Putamen (tissue), 1 donor: ENCODE measurements around the gene DMWD.
"Not testable (repeated sequence)": the region's sequence is repeated elsewhere in the genome, so short reads cannot be mapped to it uniquely, and the experiment has no call there.

Experiments used
- DNase-seq: peaks from one replicate; pipeline ENCODE4 v3.0.0-alpha.2; 2016; ENCODE audit warnings: low spot score

Gene DMWD

GRCh38 chr19:45816236-45817009 lies 23.8 kb upstream of the DMWD start:
- DNase-seq, result no peak

GRCh38 chr19:45815481-45816216 lies 23.0 kb upstream of the DMWD start:
- DNase-seq, result no peak

DNA sequence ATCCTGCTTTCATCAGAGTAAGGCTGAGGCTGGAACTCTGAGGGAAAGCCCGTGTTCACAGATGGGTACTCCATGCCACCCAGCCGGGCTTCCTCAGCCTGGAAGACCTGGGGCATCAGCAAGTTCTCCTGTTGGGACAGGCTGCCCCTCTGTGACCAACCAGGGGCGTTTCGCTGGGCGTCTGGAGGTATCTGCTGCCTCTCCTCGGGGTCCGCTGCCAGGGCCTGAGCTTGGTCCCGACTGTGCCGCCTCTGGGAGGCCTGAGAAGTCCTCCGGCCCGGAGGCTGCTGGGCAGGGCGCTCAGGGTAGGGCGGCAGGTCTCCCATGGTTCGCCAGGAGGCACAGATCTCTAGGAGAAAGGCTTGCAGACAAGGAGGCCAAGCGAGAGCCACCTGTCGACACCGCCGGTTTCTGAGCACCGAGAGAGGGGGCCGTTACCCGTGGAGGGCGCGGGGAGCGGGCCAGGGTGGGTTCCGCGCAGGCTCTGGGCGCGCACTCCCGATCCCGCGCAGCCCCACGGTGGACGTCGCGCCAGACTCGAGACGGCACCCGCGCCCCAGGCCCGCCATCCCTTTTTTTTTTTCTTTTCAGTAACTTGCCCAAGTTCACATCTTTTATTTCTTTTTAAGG lies 22.3 kb upstream of the DMWD start, which contains the start of gene RSPH6A:
Gene RSPH6A (minus strand): TSS at position 458 of the 630 bp plus-strand sequence. CDS start 132 bp downstream, at position 326.
- DNase-seq, result no peak

- no peak for DNase-seq
These were observed 21.6 kb upstream of the DMWD start for GRCh38 chr19:45814166-45814780.

DNA sequence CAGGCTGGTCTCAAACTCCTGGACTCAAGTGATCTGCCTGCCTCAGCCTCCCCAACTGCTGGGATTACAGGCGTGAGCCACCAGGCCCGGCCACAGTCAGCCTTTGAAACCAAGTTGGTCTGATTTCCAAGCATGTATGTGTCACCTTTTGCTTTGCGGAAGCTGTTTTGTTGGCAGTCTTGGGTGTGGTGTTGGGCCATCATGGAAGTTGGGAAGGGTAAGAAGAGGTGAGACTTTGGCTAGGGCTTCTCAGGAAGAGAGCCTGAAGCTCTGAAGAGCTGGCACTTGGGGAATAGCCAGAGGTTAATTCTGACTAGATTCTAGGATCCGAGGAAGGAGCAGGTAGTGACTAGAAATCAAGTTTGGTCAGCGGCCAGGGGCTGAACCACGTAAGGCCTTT lies 19.7 kb upstream of the DMWD start:
- DNase-seq, result no peak

DNA sequence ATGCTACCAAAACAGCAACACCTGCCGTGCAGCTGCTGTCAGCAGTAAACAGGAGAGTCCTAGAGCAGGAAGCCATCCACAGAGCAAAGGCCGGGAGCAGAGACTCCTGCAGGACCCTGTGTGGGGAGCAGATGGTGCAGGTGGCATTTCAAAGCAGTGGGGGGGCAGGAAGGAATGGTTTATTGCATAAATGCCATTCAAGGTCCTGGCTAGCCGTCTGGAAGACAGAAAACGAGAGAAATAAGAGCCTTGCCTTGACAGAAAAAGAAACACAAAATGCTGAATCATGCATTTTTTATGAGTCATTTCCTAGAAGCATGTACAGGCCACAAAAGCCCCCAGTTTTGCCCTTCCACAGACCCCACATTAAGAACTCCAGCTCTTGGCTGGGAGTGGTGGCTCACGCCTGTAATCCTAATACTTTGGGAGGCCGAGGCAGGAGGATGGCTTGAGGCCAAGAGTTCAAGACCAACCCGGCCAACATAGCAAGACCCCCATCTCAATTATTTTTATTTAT lies 17.1 kb upstream of the DMWD start:
- DNase-seq, result no peak

GRCh38 chr19:45805719-45806118 lies 13.1 kb upstream of the DMWD start:
- no peak for DNase-seq

DNA sequence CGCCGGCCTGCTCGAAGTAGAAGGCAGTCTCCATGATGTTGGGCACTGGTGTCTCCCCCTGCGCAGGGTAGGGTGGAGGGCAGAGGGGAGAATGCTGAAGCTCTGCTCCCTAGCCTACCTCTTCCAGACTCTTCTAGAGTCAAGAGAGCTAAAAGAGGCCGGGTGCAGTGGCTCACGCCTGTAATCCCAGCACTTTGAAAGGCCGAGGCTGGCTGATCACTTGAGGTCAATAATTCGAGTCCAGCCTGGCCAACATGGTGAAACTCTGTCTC lies 12.2 kb upstream of the DMWD start:
- DNase-seq, result no peak

DNA sequence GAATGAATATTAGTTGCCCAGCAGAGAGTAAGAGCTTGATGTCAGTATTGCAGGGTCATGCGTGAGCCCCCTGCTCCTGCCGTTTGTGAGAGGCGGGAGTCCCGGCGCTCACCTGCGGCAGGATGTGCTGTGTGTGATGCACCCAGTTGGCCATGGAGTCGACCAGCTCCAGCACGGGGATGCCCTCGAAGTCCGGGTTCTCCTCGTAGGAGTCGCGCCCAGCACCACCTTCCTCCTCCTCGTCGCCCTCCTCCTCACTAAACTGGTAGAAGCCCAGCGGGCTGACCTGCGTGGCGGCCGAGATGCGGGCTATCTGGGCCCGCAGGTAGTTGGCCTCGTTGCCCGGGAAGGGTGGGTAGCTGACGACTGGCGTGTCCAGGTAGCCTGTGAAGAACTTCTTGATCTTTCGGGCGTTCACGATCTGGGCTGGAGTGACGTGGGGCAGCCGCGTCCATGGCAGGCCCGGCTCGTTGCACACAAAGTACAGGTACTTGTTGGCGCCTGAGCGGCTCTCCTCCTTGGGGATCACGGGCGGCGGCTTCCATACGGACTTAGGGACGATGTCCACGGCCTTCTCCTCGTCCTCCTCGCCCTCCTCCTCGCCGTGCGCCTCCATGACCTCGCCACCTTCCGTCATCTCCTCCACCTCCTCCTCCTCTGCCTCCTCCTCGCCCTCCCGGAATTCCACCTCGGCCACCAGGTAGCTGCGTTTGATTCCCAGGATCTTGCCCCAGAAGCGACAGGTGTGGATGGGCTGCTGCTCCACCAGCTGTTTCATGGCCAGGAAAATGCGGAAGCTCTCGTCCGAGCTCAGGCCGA lies 11.7 kb upstream of the DMWD start:
- no peak for DNase-seq

GRCh38 chr19:45801603-45802175 lies 9.0 kb upstream of the DMWD start:
- no peak for DNase-seq

GRCh38 chr19:45800070-45800553 lies 7.5 kb upstream of the DMWD start:
- no peak for DNase-seq

DNA sequence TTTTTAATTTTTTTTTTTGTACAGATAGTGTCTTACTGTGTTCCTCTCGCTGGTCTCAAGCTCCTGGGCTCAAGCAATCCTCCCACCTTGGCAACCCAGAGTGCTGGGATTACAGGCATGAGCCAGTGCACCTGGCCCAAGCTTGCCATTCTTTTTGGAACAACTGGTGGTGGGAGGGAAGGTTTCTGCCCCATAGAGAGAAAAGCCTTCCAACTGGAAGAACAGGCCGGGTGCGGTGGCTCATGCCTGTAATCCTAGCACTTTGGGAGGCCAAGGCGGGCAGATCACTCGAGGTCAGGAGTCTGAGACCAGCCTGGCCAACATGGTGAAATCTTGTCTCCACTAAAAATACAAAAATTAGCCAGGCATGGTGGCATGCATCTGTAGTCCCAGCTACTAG lies 6.9 kb upstream of the DMWD start:
- not testable (repeated sequence) for DNase-seq

GRCh38 chr19:45798995-45799517 lies 6.4 kb upstream of the DMWD start:
- DNase-seq, result no peak

DNA sequence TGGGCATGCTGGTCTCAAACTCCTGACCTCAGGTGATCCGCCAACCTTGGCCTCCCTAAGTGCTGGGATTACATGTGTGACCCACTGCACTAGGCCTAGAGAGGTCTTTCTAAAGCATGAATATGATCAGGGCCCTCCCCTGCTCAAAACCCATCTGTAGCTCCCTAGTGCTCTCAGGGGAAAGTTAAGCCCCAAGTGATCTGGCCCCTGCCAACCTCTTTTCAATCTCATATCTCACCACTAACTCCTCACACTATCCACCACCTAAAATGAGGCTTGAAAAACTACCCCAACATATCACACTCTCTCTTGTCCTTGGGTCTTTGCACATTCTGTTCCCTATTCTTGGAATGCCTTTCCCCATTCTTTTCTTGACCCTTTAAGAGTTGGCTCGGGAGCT lies 2.0 kb upstream of the DMWD start:
- no peak for DNase-seq

DNA sequence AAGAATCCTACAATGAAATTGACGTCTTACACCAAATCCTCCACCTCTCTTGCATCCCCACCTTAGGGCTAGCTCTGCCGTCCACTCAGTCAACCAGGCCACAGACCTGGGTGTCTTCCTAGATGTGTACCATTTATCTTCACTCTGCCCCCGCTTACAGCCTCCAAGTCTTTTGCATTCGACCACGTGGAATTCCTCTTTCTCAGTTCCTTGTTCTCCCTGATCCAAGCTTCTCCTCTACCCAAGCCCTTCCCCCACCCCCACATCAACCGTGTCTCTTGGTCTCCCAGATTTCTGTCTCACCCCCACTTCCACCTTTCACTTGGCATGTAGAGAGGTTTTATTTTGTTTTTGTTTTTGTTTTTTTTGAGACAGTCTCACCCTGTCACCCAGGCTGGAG lies 1.2 kb upstream of the DMWD start:
- no peak for DNase-seq

DNA sequence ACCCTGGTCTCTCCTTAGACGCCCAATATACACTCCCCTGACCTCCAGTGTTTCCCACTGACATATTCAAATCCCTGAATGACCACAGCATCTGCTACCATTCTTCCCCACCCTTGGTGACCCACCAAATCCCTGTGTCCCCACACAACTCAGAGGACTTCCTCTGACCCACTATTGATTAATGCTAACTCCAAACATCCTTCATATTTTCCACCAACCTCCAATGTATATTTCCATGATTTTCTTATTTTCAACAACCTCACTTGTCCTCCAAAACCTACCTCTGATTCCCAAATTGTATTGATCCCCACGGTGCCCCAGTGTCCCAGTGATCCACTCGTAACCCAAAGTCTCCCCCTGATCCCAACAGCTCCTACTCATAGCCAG lies 526 bp upstream of the DMWD start:
- DNase-seq, result no peak

DNA sequence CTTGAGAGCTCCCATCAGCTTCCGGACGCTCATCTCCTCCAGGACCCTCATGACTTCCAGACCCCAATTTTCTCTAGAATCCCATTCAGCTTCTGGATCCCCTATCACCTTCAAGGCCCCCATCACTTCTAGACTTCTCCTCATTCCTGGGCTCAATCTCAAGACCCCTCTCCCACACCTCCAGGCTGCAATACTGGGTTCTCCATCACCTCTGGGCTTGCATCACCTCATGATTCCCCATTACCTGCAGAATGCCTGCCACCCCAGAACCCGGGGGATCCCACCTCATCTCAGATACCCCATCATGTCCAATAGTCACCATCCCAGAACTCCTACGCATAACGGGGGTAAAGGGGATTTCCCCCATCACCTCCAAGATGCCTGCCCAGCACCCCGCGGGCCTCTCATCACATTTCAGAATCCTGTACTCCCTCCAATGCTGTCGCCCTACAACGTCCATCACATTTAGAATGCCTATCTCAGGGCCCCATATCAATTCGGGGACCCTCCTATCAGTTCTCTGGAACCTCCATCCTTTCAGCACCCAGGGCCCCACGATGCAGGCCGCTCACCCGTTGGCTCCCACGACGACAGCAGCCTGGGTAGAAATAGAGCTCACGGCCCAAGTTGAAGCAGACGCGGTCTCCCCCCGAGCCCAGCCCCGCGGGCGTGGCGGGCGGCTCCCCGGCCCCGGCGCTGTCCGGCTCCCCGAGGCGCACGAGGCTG lies 738 bp downstream of the DMWD start:
- no peak for DNase-seq

GRCh38 chr19:45790942-45791341 lies 1.7 kb downstream of the DMWD start:
- no peak for DNase-seq

GRCh38 chr19:45789035-45789786 lies 3.4 kb downstream of the DMWD start:
- DNase-seq, result no peak

GRCh38 chr19:45786533-45786894 lies 6.1 kb downstream of the DMWD start:
- DNase-seq, result no peak
